GM12872 (cell line): ENCODE results near the gene CRACR2A.

Experiments used
- CTCF ChIP-seq: IDR thresholded peaks from 3 replicates; pipeline ENCODE4 v1.5.1; 2011; ENCODE audit warnings: low read depth, mild to moderate bottlenecking, low read length, moderate library complexity; ENCODE audit not compliant: insufficient read depth

Gene CRACR2A

DNA sequence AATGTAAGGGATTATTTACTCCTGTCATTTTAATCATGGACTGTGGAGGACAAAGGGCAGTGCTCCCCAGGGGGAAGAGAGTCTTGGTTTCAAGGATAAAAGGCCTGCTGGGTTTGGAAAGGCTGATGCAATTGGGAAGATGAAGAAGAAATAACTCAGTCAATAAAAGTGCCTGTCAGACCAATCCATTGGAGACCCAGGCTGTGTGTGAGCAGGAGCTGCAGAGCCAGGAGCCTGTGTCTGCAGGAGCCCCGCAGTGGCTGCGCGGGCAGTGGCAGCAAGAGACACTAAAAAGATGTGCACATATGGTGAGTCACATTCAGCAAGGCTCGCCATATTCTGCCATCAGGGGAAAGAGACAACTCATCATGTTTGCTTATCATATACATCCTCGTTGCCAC lies 90.4 kb downstream of the CRACR2A start:
- no peak for TF ChIP-seq CTCF

GRCh38 chr12:3661028-3661427 lies 91.9 kb downstream of the CRACR2A start:
- TF ChIP-seq CTCF, result no peak

- peak; percentile 51 for TF ChIP-seq CTCF
Observed at GRCh38 chr12:3658327-3659163, 94.4 kb downstream of the CRACR2A start.

DNA sequence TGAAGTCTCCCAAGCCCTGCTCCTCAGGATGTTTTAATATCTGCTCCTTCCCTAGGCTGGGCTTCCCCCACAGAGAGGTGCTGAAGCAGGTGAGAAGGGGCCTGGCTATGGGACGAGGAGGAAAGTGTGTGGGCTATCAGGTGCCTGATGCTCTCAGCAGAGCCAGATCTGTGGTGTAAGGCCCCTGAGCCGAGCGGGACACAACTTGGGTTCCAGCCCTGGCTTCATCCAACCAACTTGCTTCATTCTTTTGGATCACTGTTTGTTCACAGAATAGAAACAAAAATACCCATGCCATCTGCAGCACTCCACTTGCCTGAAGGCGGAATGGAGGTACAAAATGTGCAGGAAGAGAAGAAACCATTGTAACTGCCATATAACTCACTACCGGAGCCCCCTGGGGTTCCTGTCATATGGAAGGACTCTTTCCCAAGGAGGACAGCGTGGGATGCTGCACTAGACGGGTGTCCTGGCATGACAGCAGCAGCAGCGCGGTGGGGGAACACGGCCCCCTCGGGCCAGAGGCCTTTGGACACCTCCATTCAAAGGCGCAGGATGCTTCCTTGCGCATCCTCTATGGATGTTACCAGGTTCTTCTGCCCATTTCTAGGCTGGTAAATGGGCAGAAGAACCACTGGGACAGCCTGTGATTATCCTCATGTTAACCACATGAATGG lies 95.8 kb downstream of the CRACR2A start:
- no peak for TF ChIP-seq CTCF

- peak; percentile 56 for TF ChIP-seq CTCF
Observed at GRCh38 chr12:3655328-3655900, 97.5 kb downstream of the CRACR2A start.

- no peak for TF ChIP-seq CTCF
Observed at GRCh38 chr12:3651585-3652424, 101.1 kb downstream of the CRACR2A start.

DNA sequence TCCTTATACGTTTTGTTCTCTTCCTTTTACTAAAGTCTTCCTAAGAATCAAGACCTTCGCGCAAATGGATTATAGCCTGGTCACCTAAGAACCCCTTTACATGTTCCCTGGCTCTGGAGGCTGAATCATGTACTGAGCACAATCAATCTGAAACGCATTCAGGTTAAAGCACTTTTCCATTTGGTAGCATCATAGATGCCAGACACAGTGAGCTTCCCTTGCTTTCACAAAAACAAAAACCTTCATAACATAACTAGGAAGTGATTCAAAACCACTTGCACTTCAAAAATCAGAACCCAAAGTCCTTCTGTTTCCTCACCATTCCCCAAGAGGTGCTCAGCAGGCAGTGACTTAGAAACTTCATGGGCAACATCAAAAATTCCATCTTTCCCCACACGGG lies 105.4 kb downstream of the CRACR2A start:
- no peak for TF ChIP-seq CTCF
